ENCODE results near the gene RASA4.
"Not testable (repeated sequence)": the region's sequence is repeated elsewhere in the genome, so short reads cannot be mapped to it uniquely, and the experiment has no call there.

RASA4 gene

GRCh38 chr7:102542771-102543170 lies 73.8 kb downstream of the RASA4 start:
- not testable (repeated sequence) for DNase-seq (ENCODE audit: low read depth)

- DNase-seq (ENCODE audit: low read depth): not testable (repeated sequence)
Measured at GRCh38 chr7:102542083-102542482, 74.5 kb downstream of the RASA4 start.

DNA sequence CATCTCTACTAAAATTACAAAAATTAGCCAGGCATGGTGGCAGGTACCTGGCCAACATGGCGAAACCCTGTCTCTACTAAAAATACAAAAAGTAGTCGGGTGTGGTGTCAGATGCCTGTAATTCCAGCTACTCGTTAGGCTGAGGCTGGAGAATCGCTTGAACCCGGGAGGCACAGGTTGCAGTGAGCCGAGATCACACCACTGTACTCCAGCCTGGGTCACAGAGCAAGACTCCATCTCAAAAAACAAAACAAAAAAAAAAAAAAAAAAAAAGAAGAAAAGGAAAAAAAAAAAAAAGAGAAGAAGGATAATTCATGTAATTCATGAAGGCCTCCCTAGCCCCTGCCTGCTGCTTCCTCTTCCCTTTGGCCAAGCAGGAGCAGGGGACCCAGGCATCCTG lies 76.0 kb downstream of the RASA4 start:
- not testable (repeated sequence) for DNase-seq (ENCODE audit: low read depth)

- DNase-seq (ENCODE audit: low read depth): not testable (repeated sequence)
Measured at GRCh38 chr7:102535062-102535615, 81.4 kb downstream of the RASA4 start.

DNA sequence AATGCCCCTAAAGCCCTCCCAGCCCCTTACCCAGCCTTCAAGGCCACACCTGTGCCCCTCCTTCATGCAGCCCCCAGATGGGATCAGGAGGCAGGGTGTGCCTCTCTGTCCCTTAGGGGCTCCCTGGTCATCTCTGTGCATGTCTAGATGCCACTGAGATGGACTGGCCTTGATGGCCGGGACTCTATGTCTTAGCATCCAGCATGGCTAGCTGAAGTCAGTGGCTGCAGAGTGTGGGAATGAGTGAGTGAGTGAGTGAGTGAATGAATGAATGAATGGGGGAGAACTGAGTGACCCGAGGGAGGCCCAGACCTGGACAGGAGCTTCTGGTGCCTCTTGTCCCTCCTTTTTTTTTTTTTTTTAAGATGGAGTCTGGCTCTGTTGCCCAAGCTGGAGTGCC lies 84.4 kb downstream of the RASA4 start:
- not testable (repeated sequence) for DNase-seq (ENCODE audit: low read depth)

DNA sequence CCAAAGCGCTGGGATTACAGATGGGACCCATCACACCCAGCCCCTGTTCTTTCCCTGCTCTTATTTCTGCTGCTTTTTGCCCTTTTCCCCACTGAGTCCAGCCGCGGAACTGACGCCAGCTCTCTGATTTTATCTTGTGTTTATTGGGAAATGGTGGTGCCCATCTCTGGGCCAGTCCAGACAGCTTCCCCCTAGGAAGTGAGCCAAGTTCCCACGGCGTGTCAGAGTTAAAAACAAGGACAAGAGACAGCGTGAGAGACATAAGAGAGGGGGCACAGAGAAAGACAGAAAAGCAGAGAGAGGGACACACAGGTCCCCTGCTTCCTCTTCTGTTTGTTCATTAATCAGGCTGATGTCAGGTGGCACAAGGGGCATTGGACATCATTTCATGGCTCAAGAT lies 85.0 kb downstream of the RASA4 start:
- not testable (repeated sequence) for DNase-seq (ENCODE audit: low read depth)

DNA sequence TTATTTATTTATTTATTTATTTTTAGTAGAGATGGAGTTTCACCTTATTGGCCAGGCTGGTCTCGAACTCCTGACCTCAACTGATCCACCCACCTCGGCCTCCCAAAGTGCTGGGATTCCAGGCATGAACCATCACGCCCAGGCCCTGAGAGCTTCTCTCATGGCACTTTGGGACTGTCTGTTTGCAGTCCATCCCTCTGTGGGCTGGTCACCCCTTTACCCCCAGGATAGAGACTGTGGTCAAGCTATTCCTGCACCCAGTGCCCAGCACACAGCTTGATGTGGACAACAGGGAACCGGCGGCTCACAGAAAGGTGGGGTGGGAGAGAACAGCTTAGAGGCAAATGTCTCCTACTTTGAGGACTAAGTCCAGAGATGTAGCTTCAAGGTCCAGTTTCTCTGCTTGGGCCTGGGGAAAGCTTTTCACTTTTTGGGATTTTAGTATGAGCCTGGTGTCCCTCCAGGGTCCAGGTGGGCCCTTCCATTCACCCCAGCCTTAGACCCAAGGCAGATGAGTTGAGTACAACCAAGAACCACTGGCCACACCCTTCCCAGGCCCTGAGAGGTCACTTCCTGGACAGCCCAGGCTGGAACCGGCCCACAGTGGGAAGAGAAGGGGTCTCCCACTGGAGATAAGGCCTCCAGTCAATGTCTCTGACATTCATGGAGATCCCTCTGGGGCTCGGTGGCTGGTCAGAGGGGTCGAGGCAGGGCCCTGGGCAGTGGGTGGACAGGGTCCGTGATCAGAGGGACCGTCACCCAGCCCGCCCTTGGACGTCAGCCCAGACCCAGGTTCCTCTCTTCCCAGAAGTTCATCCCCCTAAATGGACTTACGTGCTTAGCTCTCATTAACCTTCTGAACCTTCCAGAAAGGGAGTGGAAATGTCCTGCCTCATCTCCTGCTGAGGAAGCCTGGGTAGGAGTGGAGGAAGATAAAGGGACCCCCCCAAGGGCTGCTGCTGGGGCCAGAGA lies 88.4 kb downstream of the RASA4 start:
- not testable (repeated sequence) for DNase-seq (ENCODE audit: low read depth)

- DNase-seq (ENCODE audit: low read depth): not testable (repeated sequence)
Measured at GRCh38 chr7:102527182-102527581, 89.4 kb downstream of the RASA4 start.

DNA sequence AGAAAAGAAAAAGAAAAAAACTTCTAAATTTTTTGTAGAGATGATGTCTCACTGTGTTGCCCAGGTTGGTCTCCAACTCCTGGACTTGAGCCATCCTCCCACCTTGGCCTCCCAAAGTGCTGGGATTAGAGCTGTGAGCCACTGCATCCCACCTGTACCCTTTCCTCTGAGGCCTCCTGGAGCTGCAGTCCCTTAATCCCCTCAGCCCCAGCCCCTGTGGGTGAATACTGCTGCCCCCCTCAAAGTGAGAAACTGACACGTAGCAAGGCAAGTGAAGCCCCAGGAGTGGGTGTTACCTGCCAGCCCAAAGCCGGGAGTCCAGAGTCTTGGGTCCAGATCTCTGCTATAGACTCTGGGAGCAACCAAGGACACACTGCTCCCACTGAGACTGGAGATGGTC lies 91.8 kb downstream of the RASA4 start:
- not testable (repeated sequence) for DNase-seq (ENCODE audit: low read depth)
